Activated T-helper 9 cell treated with anti-CD3 and anti-CD28 coated beads, Interleukin-2, amount 50 U/mL, for 16 hours (primary cell): ENCODE measurements around the gene SEMA4D.
A peak's percentile ranks its signal among the peaks of the same experiment; 100 is the strongest.

ENCODE experiments used
- DNase-seq: peaks from one replicate; pipeline ENCODE4 v3.0.0-alpha.2; 2020; ENCODE audit warnings: low read depth

SEMA4D gene

DNA sequence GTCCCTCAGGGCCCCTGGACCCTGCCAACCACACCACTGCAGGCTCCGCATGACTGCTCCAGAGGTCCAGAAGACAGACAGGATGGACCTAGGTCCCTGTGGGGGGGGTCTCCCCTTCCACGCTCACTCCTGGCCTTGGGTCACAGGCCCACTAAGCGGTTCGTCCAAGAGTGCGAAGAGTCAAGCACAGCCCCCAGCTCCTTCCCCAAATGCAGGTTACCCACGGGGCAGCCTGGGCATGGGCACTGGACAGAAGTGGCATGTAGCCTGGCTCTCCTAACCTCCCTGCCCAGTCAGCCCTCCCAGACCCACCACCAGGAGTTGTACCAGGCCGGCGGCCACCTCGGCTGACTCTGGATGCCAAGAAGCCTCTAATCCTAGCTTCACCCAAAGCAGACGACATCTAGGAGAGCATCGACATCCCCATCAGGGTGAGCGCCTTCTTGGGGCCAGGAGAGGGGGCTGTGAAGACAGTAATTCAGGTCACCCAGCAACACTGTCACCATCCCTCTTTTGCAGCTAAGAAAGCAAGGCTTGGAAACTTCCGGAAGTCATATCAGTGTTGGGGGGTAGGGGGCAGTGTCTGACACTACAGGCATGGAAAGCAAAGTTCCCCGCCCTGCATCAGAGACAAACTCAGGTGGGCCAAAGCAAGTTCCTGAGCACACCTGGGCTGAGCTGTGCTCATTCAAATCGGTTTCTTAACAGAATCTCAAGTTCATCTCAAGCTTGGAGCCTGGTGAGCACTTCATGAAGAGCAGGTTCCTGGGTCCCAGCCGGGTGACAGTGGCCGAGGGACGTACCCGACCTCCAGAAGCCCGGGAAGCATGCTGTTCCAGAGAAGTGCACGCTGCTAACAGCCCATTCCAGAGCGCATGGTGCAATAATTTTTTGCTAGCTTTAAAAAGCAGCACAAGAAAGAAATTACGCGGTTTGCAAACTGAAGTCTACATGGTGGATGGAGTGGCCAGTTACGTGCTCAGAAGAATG is 68.7 kb downstream of the SEMA4D start:
- DNase-seq: no peak

DNA sequence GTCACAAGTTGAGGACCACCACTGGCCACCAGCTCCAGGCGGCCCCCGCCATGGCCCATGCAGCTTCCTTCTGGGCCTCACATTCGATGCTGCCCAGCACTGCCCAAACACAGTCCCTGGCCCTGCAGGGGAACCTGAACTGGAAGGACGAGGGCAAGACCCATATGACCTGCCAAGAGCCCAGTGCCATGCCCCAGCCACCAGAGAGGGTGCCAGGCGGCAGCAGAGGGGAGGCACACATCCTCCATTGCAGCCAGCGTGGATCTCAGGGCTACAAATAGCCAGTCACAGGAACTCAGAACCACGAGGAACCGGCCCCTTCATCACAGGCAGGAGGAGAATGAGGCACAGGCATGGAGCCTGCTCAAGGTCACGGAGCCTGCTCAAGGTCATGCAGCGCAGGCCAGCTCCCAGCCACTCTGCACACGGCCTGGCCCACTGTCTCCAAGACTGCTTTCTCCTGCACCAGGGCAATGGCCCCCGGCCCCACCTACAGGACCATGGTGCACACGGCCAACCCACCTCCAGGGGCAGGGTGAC is 69.6 kb downstream of the SEMA4D start:
- no peak for DNase-seq

- peak; percentile 81 for DNase-seq
Measured at GRCh38 chr9:89427621-89428221, 70.2 kb downstream of the SEMA4D start.

GRCh38 chr9:89426384-89426961 is 71.4 kb downstream of the SEMA4D start:
- DNase-seq: no peak

DNA sequence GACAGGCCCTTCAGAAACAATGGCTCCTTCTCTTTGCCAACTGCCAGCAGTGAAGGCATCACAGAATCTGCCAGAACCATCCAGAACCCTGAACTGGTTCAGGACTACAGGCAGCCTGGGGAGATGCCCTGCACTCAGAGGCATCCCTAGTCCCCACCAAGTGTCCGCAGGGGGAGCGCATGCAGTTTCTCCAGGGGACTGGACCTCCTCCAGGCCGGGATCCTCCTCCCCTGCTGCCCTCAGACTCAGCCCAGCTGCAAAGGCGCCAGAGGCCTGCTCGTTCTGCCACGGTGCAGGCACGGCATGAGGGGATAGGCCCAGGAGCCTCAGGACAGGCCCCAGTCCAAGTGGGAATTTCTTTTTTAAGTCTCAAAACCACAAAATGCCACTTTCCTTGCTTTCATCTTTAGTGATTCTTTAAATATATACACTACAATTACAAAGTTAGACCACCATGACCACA is 72.0 kb downstream of the SEMA4D start:
- no peak for DNase-seq

GRCh38 chr9:89425024-89425805 is 72.7 kb downstream of the SEMA4D start:
- no peak for DNase-seq

DNA sequence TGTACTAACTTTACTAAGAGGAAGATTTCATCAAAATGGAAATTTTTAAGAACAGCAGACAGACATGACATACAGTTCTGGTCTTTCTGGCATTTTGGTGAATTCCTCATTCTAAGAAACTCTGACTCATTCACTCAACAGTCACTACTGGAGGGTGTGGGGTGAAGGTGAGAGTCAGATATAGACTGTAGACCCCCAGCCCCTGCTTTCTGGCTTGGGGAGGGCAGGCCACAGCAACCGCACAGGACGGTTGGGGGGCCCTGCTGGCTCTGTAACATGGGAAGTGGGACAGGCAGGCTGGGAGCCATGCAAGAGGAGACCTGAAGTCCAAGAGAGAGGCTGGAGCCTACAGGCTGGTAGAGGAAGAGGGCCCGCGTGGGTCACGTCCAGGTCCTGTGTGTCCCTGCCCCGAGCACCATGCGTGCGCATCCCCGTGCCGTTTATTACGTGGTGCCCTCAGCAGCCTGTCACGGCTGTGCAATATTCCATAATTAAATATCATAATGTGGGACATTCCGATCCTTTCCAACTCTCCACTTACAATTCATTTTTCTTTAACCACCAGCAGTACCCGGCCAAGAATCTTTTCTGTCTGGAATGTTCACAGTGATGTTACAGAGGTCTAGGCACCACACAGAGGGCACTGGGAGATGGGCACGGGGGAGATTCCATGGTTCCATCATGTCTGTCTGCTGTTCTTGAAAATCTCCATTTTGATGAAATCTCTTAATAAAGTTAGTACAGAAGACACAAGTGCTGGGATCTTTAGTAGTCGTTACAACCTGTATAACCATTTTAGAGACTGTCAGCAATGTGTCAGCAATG is 75.5 kb downstream of the SEMA4D start:
- peak; percentile 54 for DNase-seq

DNA sequence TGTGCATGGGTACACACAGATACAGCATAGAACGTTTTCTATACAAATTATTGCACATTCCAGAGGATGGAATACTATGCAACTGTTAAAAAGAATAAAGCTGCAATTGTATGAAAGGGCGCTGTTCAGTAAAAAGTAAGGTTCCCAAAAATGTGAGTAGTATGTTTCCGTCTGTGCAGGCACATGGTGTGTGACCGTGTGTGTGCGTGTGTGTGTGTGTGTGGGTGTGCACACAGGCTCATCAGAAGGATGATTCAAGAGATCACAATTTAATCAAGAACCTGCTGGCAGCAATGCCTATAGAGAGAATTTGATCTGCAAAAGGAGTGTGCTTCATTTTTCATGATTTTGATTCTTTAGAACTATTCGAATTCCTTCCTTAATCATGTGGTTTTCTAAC is 76.3 kb downstream of the SEMA4D start:
- no peak for DNase-seq

DNA sequence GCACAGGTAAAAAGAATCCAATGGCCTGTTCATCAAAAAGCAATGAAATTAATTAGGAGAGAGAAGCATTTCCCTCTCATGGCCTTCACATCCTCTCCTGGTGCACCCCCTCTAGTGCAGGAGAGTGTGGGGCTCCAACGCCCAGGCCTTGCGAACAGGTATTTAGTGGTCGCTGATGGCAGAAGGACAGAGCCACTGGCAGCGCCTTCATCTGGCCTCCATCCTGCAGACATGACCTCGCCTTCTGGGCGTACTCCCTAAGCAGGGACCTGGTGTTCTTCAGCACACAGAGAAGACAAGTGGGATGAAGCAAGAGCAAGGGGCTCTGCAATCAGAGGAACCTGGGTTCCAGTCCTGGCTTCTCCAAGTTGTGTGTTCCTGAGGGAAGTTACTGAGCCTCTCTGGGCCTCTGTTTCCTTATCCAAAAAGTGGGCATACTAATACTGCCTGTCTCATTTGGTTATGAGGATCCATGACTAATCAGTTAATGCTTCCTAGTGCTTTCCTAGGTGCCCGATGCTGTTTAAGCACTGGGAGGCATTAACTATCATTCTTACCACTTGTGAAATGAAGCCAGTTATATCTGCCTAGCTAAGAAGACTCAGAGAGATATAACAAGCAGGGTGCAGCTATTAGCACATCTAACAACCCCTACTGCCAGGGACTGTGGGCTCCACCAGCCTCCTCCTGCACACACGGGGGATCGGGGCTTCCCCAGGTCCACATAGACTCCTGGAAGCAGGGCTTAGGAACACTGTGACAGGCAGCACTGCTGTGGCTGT is 77.3 kb downstream of the SEMA4D start:
- no peak for DNase-seq

DNA sequence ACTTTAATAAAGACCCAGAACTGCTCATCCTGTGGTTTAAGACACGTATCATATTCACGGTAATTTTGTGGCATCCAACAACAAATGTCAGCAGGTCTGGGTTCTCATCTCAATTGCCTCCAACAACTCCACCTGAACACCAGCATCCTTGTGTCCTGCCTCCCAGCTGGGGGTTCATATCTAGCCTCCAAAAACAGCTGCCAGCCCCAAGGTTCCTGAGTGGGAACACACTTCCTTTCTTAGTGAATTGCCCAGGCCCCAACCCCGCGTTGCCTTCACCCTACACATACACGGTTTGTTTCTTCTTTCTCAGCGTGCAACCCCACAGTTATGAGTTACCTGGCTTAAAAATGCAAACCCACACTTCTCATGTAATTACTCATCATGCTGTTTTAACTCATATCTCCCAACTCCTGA is 77.9 kb downstream of the SEMA4D start:
- no peak for DNase-seq

- peak; percentile 59 for DNase-seq
Measured at GRCh38 chr9:89418882-89419640, 78.9 kb downstream of the SEMA4D start.

- no peak for DNase-seq
Measured at GRCh38 chr9:89418474-89418845, 79.5 kb downstream of the SEMA4D start.

- DNase-seq: no peak
Measured at GRCh38 chr9:89417832-89418473, 80.0 kb downstream of the SEMA4D start.

GRCh38 chr9:89414670-89415324 is 83.1 kb downstream of the SEMA4D start:
- DNase-seq: no peak

GRCh38 chr9:89413963-89414638 is 83.8 kb downstream of the SEMA4D start:
- no peak for DNase-seq

- no peak for DNase-seq
Measured at GRCh38 chr9:89412951-89413350, 85.0 kb downstream of the SEMA4D start.

GRCh38 chr9:89412541-89412940 is 85.4 kb downstream of the SEMA4D start:
- no peak for DNase-seq

GRCh38 chr9:89411759-89412158 is 86.2 kb downstream of the SEMA4D start:
- no peak for DNase-seq
